ENCODE data around the gene EIF4E2.
"Not testable (repeated sequence)": the region's sequence is repeated elsewhere in the genome, so short reads cannot be mapped to it uniquely, and the experiment has no call there.

Gene EIF4E2

GRCh38 chr2:232526372-232526941, 24.0 kb upstream of the EIF4E2 start:
- Mint-ChIP-seq H3K27ac (no peak overlapping the region), H3K36me3 (ENCODE audit: low read depth) (no peaks in the 10 kb centered on the region), H3K27me3 (ENCODE audit: low read depth) (peaks cover 27% of the 10 kb centered on the region), H3K9me3 (no peaks in the 10 kb centered on the region), H3K4me3 (no peak overlapping the region), H3K4me1 (ENCODE audit: low read depth) (peaks cover 5% of the 10 kb centered on the region)
- DNase-seq (ENCODE audit: low spot score), result no peak

GRCh38 chr2:232527905-232528470, 22.5 kb upstream of the EIF4E2 start:
- Mint-ChIP-seq H3K4me3 (no peak overlapping the region), H3K9me3 (no peaks in the 10 kb centered on the region), H3K27ac (no peak overlapping the region), H3K36me3 (ENCODE audit: low read depth) (no peaks in the 10 kb centered on the region), H3K27me3 (ENCODE audit: low read depth) (peaks cover 24% of the 10 kb centered on the region), H3K4me1 (ENCODE audit: low read depth) (peaks cover 4% of the 10 kb centered on the region)
- no peak for DNase-seq (ENCODE audit: low spot score)

GRCh38 chr2:232528746-232529460, 21.6 kb upstream of the EIF4E2 start:
- no peak for DNase-seq (ENCODE audit: low spot score)
- no peak overlapping the region for H3K27ac Mint-ChIP-seq
- no peaks in the 10 kb centered on the region for H3K9me3 Mint-ChIP-seq
- no peak overlapping the region for H3K4me3 Mint-ChIP-seq
- peaks cover 4% of the 10 kb centered on the region for H3K4me1 Mint-ChIP-seq (ENCODE audit: low read depth)
- H3K27me3 Mint-ChIP-seq (ENCODE audit: low read depth), result peaks cover 19% of the 10 kb centered on the region
- H3K36me3 Mint-ChIP-seq (ENCODE audit: low read depth), result no peaks in the 10 kb centered on the region

DNA sequence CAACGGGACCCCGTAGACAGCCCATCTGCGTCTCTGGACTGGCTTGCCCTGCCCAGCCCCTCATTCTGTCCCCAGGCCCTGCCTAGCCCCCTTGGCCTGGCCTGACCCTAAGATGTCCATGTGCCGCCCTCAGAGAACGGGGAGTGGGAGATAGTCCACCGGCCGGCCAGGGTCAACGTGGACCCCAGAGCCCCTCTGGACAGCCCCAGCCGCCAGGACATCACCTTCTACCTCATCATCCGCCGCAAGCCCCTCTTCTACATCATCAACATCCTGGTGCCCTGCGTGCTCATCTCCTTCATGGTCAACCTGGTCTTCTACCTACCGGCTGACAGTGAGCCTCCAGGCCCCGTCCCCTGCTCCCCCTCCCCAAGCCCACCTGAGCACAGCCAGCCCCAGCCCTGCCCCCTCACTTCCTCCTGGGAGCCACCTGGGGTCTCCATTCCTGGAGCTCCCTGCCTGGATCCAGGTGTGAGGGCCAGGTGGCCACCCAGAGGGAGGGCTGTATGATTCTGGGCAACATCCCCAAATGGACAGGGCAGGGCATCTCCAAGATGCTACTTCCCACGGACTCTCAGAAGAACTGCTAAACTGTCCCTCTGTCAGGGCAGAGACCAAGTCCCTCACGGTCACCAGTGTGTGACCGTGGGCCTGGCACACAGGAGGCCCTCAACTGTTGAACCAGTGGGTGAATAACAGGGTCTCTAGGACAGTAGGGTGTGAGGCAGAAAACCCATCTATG, 20.5 kb upstream of the EIF4E2 start:
- DNase-seq (ENCODE audit: low spot score), result no peak
- Mint-ChIP-seq H3K27ac (no peak overlapping the region), H3K36me3 (ENCODE audit: low read depth) (no peaks in the 10 kb centered on the region), H3K4me3 (no peak overlapping the region), H3K4me1 (ENCODE audit: low read depth) (peaks cover 4% of the 10 kb centered on the region), H3K9me3 (no peaks in the 10 kb centered on the region), H3K27me3 (ENCODE audit: low read depth) (peaks cover 12% of the 10 kb centered on the region)

GRCh38 chr2:232530626-232531260, 19.7 kb upstream of the EIF4E2 start:
- Mint-ChIP-seq H3K27ac (no peak overlapping the region), H3K9me3 (no peaks in the 10 kb centered on the region), H3K27me3 (ENCODE audit: low read depth) (peaks cover 12% of the 10 kb centered on the region), H3K36me3 (ENCODE audit: low read depth) (no peaks in the 10 kb centered on the region), H3K4me3 (no peak overlapping the region), H3K4me1 (ENCODE audit: low read depth) (peaks cover 4% of the 10 kb centered on the region)
- no peak for DNase-seq (ENCODE audit: low spot score)

DNA sequence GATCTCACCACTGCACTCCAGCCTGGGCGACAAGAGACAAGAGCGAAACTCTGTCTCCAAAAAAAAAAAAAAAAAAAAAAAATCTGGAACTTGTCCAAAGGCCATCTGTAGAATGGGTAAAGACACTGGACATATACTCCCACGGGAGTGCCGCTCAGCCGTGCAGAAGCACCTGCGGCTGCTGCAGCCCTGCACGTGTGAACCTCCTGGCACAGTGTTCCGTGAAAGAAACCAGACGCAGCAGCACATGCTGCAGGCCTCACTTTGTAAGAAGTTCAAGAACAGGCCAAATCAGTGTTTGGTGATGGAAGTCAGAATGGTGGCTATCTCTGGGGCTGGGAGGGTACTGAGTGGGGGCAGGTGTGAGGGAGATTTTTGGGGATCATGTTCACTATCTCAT, 18.1 kb upstream of the EIF4E2 start:
- Mint-ChIP-seq H3K4me3 (no peak overlapping the region), H3K9me3 (peaks cover 7% of the 10 kb centered on the region), H3K36me3 (ENCODE audit: low read depth) (no peaks in the 10 kb centered on the region), H3K27ac (no peak overlapping the region), H3K4me1 (ENCODE audit: low read depth) (peaks cover 4% of the 10 kb centered on the region), H3K27me3 (ENCODE audit: low read depth) (peaks cover 6% of the 10 kb centered on the region)
- no peak for DNase-seq (ENCODE audit: low spot score)

- H3K27me3 Mint-ChIP-seq (ENCODE audit: low read depth); DNase-seq (ENCODE audit: low spot score); H3K9me3 Mint-ChIP-seq; H3K36me3 Mint-ChIP-seq (ENCODE audit: low read depth); H3K4me1 Mint-ChIP-seq (ENCODE audit: low read depth); H3K4me3 Mint-ChIP-seq; H3K27ac Mint-ChIP-seq: not testable (repeated sequence)
Observed at GRCh38 chr2:232532821-232533220, 17.7 kb upstream of the EIF4E2 start.

- Mint-ChIP-seq H3K4me1 (ENCODE audit: low read depth) (peaks cover 4% of the 10 kb centered on the region), H3K9me3 (peaks cover 7% of the 10 kb centered on the region), H3K27ac (no peak overlapping the region), H3K4me3 (no peak overlapping the region), H3K27me3 (ENCODE audit: low read depth) (peaks cover 10% of the 10 kb centered on the region), H3K36me3 (ENCODE audit: low read depth) (no peaks in the 10 kb centered on the region)
- no peak for DNase-seq (ENCODE audit: low spot score)
Observed at GRCh38 chr2:232533944-232534710, 16.4 kb upstream of the EIF4E2 start.

DNA sequence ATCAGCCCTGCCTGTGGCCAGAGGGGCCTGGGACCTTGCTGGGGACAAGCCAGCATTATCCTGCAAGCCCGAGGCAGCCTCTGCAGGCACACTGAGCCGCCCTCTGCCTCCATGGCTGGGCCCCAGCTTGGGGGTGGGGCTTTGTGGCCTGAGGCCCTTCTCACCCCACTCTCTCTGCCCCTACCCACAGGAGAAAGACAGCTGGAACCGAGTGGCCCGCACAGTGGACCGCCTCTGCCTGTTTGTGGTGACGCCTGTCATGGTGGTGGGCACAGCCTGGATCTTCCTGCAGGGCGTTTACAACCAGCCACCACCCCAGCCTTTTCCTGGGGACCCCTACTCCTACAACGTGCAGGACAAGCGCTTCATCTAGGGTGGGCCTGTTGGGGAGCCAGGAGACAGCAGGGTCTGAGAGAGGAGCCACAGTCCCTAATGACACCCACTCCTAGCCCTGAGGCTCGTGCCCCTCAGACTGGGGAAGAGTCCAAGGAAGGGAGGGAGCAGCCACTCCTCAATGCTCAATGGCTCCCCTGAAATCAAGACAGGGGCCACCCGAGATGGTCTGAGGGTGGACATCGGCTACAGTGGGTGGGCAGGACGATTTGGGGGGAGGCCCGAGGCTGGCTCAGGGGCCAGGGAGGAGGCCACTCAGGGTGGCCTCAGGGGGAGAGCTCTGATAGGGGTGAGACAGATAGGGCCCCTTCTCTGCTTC, 15.4 kb upstream of the EIF4E2 start:
- no peak overlapping the region for H3K4me3 Mint-ChIP-seq
- H3K9me3 Mint-ChIP-seq, result peaks cover 7% of the 10 kb centered on the region

GRCh38 chr2:232535761-232536530, 14.5 kb upstream of the EIF4E2 start:
- Mint-ChIP-seq H3K27ac (no peak overlapping the region), H3K9me3 (peaks cover 7% of the 10 kb centered on the region), H3K27me3 (ENCODE audit: low read depth) (peaks cover 10% of the 10 kb centered on the region), H3K36me3 (ENCODE audit: low read depth) (no peaks in the 10 kb centered on the region), H3K4me1 (ENCODE audit: low read depth) (peaks cover 4% of the 10 kb centered on the region), H3K4me3 (no peak overlapping the region)
- DNase-seq (ENCODE audit: low spot score), result no peak

More for the DNA sequence above, 15.4 kb upstream of the EIF4E2 start:
- H3K36me3 Mint-ChIP-seq (ENCODE audit: low read depth), result no peaks in the 10 kb centered on the region
- no peak for DNase-seq (ENCODE audit: low spot score)
- peaks cover 10% of the 10 kb centered on the region for H3K27me3 Mint-ChIP-seq (ENCODE audit: low read depth)
- no peak overlapping the region for H3K27ac Mint-ChIP-seq
- peaks cover 4% of the 10 kb centered on the region for H3K4me1 Mint-ChIP-seq (ENCODE audit: low read depth)

DNA sequence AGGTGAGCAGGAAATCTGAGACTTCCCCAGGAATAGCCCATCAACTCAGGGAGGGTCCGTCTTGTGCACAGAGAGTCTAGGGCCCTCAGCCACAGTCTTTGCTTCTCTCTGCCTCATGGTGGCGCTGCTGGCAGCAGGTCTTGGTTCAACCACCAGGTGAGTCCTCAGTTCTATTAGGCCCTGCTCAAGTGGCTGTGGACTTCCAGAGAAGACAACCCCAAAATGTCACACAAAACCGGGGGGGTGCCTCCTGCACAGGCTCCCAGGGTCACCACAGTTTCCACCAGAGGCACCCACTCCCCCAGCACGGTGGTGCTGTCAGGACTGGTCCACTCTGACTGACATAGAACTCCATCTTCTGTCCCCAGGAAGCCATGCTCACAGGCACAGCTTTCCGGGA, 13.4 kb upstream of the EIF4E2 start:
- Mint-ChIP-seq H3K27me3 (ENCODE audit: low read depth) (peaks cover 10% of the 10 kb centered on the region), H3K4me3 (no peak overlapping the region)

DNA sequence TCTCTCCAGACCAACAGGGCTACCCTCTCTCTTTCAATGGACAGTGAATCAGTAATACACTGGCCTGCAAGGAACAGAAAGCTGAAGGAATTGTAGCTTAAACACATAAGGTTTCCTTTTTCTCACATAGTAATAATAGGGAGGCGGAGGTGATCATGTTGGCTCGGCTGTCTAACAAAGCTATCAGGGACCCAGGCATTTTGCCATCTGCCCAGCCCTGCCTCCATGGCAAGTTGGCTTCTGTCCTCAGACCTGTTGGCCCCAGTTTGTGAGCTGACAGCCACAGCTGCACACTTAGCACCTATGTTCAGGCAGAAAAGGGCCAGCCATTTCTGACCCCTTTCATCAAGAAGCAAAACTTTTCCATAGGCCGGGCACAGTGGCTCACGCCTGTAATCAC, 13.0 kb upstream of the EIF4E2 start:
- Mint-ChIP-seq H3K4me1 (ENCODE audit: low read depth) (peaks cover 4% of the 10 kb centered on the region), H3K27me3 (ENCODE audit: low read depth) (peaks cover 10% of the 10 kb centered on the region), H3K9me3 (peaks cover 7% of the 10 kb centered on the region), H3K36me3 (ENCODE audit: low read depth) (no peaks in the 10 kb centered on the region), H3K27ac (no peak overlapping the region), H3K4me3 (no peak overlapping the region)
- no peak for DNase-seq (ENCODE audit: low spot score)

More for the DNA sequence above, 13.4 kb upstream of the EIF4E2 start:
- DNase-seq (ENCODE audit: low spot score), result no peak
- Mint-ChIP-seq H3K4me1 (ENCODE audit: low read depth) (peaks cover 4% of the 10 kb centered on the region), H3K27ac (no peak overlapping the region), H3K36me3 (ENCODE audit: low read depth) (no peaks in the 10 kb centered on the region), H3K9me3 (peaks cover 7% of the 10 kb centered on the region)
